Measurements from ENCODE around the gene COL1A1. TPM values are rescaled to one million over a fixed set of nuclear protein-coding genes. Genes with fewer than 3 reads are reported as not detected.

COL1A1 gene
- total and polyA plus RNA-seq, 2 of the 13 experiments (the other 11 are each of a cell fraction or from before 2014, with no cell fraction given): 0.05 TPM; not detected in 1

GRCh38 chr17:50210240-50211225 lies 9.1 kb upstream of the COL1A1 start (continued):
- TF ChIP-seq DZIP1 (CRISPR knock-in tag; IDR thresholded peaks at IDR 0.05): no peak; the same call in 1 of the 2 replicates
- TF ChIP-seq POLR2A (IDR thresholded peaks at IDR 0.05; ENCODE audit: insufficient read depth in 1 of 2, low read depth in 2 of 2, low read length in 2 of 2): no peak
- TF ChIP-seq JUND (CRISPR knock-in tag; IDR thresholded peaks at IDR 0.05): 0 out of 2 replicates have a peak, but pooled peaks have one; percentile 50
- no peak for TF ChIP-seq ZNF720 (CRISPR knock-in tag; IDR thresholded peaks at IDR 0.05)
- TF ChIP-seq ATF3 (CRISPR knock-in tag; IDR thresholded peaks at IDR 0.05): peak; percentile 70; the same call in 1 of the 2 replicates
- TF ChIP-seq LCORL (IDR thresholded peaks at IDR 0.05): no peak
- peak; percentile 43; the same call in 1 of the 2 replicates for TF ChIP-seq LCORL (CRISPR knock-in tag; IDR thresholded peaks at IDR 0.05)
- TF ChIP-seq ZNF337 (CRISPR knock-in tag; IDR thresholded peaks at IDR 0.05; ENCODE audit: borderline replicate concordance, low read depth): no peak
- TF ChIP-seq ZNF253 (CRISPR knock-in tag; IDR thresholded peaks at IDR 0.05; ENCODE audit: borderline replicate concordance): no peak
- TF ChIP-seq FOXA1 (IDR thresholded peaks at IDR 0.05): no peak
- no peak for TF ChIP-seq FOXA1 (CRISPR knock-in tag; IDR thresholded peaks at IDR 0.05)
- no peak for TF ChIP-seq HDAC1 (CRISPR knock-in tag; IDR thresholded peaks at IDR 0.05)
- TF ChIP-seq ZNF512B (CRISPR knock-in tag; IDR thresholded peaks at IDR 0.05; ENCODE audit: borderline replicate concordance): 0 out of 2 replicates have a peak, but pooled peaks have one; percentile 52
- TF ChIP-seq MEF2D (CRISPR knock-in tag; IDR thresholded peaks at IDR 0.05): no peak
- TF ChIP-seq ZNF7 (CRISPR knock-in tag; IDR thresholded peaks at IDR 0.05): no peak
- TF ChIP-seq RXRA (CRISPR knock-in tag; IDR thresholded peaks at IDR 0.05): no peak
- no peak for TF ChIP-seq LRRFIP1 (CRISPR knock-in tag; conservative IDR thresholded peaks at IDR 0.05)
- TF ChIP-seq GATA4 (IDR thresholded peaks at IDR 0.05; ENCODE audit: borderline replicate concordance, low read depth): no peak
- TF ChIP-seq ZFP37 (CRISPR knock-in tag; IDR thresholded peaks at IDR 0.05; ENCODE audit: borderline replicate concordance): no peak
